Coronary artery (tissue), 2 donors: Measurements from ENCODE around the gene MMP23B.
"Not testable (repeated sequence)": the region's sequence is repeated elsewhere in the genome, so short reads cannot be mapped to it uniquely, and the experiment has no call there.

Source experiments
- DNase-seq: peaks from one replicate; pipeline ENCODE4 v3.0.0-alpha.2; 2017; ENCODE audit warnings: low spot score
- H3K27ac ChIP-seq, 2 donors: fragments of 200-600 bp; sonication (generic); one replicate each; pipeline ENCODE4 v1.5.1; 2016 to 2019
- H3K4me3 ChIP-seq: fragments of 200-600 bp; sonication (generic); 2 replicates; pipeline ENCODE4 v1.5.1; 2016; ENCODE audit warnings: mild to moderate bottlenecking, moderate library complexity
- CTCF ChIP-seq: fragments of 200-600 bp; sonication (generic); IDR thresholded peaks from one replicate; pipeline ENCODE4 v1.5.1; 2019; ENCODE audit warnings: antibody characterized with exemption

MMP23B gene

GRCh38 chr1:1671365-1672119 lies 39.6 kb downstream of the MMP23B start:
- Histone ChIP-seq H3K27ac (no peak overlapping the region), H3K4me3 (no peak overlapping the region)
- no peak for DNase-seq
- TF ChIP-seq CTCF: no peak

GRCh38 chr1:1672181-1672965 lies 40.4 kb downstream of the MMP23B start:
- no peak for DNase-seq
- Histone ChIP-seq H3K4me3 (no peak overlapping the region), H3K27ac (no peak overlapping the region)
- no peak for TF ChIP-seq CTCF

GRCh38 chr1:1674806-1675205 lies 42.8 kb downstream of the MMP23B start:
- not testable (repeated sequence) for H3K4me3 ChIP-seq, DNase-seq, H3K27ac ChIP-seq

GRCh38 chr1:1675218-1675617 lies 43.2 kb downstream of the MMP23B start:
- not testable (repeated sequence) for H3K27ac ChIP-seq, H3K4me3 ChIP-seq, DNase-seq

- H3K27ac ChIP-seq, H3K4me3 ChIP-seq, DNase-seq: not testable (repeated sequence)
Measured at GRCh38 chr1:1676087-1676486, 44.1 kb downstream of the MMP23B start.

GRCh38 chr1:1677718-1678580 lies 46.0 kb downstream of the MMP23B start:
- DNase-seq: no peak
- H3K4me3 ChIP-seq: no peak overlapping the region

GRCh38 chr1:1678581-1679380 lies 46.8 kb downstream of the MMP23B start:
- Histone ChIP-seq H3K4me3 (no peak overlapping the region), H3K27ac (no peak overlapping the region)
- no peak for TF ChIP-seq CTCF
- DNase-seq: no peak

More at GRCh38 chr1:1677718-1678580, 46.0 kb downstream of the MMP23B start:
- TF ChIP-seq CTCF: no peak
- no peak overlapping the region for H3K27ac ChIP-seq
